Tibial artery (tissue), 4 donors: ENCODE data around the gene TLN1.

Experiments used
- DNase-seq, 2 donors: peaks; one replicate each; pipeline ENCODE4 v3.0.0-alpha.2; 2019
- H3K27ac ChIP-seq, 2 donors: fragments of 200-600 bp; sonication (generic) in 1 of 2; 1 replicate in 1 of 2; 2 replicates in 1 of 2; pipeline ENCODE4 v1.5.1; 2018 to 2019; ENCODE audit warnings: mild to moderate bottlenecking in 1 of 2
- H3K27me3 ChIP-seq, 2 donors: fragments of 200-600 bp; sonication (generic) in 1 of 2; one replicate each; pipeline versions ENCODE4 v1.5.1 to v1.6.0; 2016 to 2019
- H3K36me3 ChIP-seq, 3 donors: fragments of 200-600 bp; sonication (generic) in 2 of 3; one replicate each; pipeline ENCODE4 v1.5.1; 2016 to 2019; ENCODE audit warnings: mild to moderate bottlenecking in 2 of 3
- H3K4me1 ChIP-seq, 4 donors: fragments of 200-600 bp; sonication (generic) in 2 of 4; 1 replicate in 3 of 4; 2 replicates in 1 of 4; pipeline ENCODE4 v1.5.1; 2016 to 2019
- H3K4me3 ChIP-seq, 2 donors: fragments of 200-600 bp; sonication (generic) in 1 of 2; 1 replicate in 1 of 2; 2 replicates in 1 of 2; pipeline ENCODE4 v1.5.1; 2018 to 2019; ENCODE audit warnings: mild to moderate bottlenecking in 2 of 2
- H3K9me3 ChIP-seq, 3 donors: fragments of 200-600 bp; sonication (generic) in 1 of 3; one replicate each; pipeline ENCODE4 v1.5.1; 2016 to 2019
- intact Hi-C: fragments of 100-400 bp; cut with DNase I; formaldehyde crosslinking; loops from one replicate; pipeline ENCODE4 v1.15.0; 2023; ENCODE audit warnings: low total_unique reads
- TF ChIP-seq, protein P1 (sequence below), 2 experiments: fragments of 200-600 bp in 1 of 2; fragments of 450-650 bp in 1 of 2; IDR thresholded peaks; one replicate each; pipeline ENCODE4 v1.5.1; 2017 to 2019; ENCODE audit warnings: antibody characterized with exemption in 2 of 2, mild to moderate bottlenecking in 1 of 2, moderate library complexity in 1 of 2

Gene TLN1

DNA sequence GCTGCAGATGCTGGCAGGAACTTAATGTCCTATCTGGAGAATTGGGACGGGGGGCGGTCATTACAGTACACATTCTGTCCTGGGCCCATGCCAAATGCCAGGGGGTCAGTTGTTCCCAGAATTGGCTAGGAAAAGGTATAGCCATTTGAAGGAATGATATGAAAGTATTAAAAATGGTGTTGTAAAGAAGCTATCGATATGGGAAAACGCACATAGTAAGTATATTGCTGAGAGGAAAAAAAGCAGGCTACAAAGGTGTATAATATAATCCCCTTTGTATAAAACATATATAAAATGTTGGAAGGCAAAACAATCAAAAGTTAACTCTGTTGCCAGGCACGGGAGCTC, 66.5 kb downstream of the TLN1 start:
- Histone ChIP-seq H3K9me3 (no peaks in the 10 kb centered on the region), H3K36me3 (peaks cover 6 to 21% (median 15%) of the 10 kb centered on the region in 3 donors), H3K4me1 (peaks cover 0 to 53% (median 24%) of the 10 kb centered on the region in 4 donors), H3K4me3 (peak overlapping the region; percentile 48 to 58), H3K27ac (peak overlapping the region; percentile 99 to 100), H3K27me3 (no peaks in the 10 kb centered on the region)
- TF ChIP-seq, protein P1, sequence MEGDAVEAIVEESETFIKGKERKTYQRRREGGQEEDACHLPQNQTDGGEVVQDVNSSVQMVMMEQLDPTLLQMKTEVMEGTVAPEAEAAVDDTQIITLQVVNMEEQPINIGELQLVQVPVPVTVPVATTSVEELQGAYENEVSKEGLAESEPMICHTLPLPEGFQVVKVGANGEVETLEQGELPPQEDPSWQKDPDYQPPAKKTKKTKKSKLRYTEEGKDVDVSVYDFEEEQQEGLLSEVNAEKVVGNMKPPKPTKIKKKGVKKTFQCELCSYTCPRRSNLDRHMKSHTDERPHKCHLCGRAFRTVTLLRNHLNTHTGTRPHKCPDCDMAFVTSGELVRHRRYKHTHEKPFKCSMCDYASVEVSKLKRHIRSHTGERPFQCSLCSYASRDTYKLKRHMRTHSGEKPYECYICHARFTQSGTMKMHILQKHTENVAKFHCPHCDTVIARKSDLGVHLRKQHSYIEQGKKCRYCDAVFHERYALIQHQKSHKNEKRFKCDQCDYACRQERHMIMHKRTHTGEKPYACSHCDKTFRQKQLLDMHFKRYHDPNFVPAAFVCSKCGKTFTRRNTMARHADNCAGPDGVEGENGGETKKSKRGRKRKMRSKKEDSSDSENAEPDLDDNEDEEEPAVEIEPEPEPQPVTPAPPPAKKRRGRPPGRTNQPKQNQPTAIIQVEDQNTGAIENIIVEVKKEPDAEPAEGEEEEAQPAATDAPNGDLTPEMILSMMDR (IDR thresholded peaks at IDR 0.05) = no peak
- intact Hi-C loops = no loop called here
- DNase-seq = no peak

DNA sequence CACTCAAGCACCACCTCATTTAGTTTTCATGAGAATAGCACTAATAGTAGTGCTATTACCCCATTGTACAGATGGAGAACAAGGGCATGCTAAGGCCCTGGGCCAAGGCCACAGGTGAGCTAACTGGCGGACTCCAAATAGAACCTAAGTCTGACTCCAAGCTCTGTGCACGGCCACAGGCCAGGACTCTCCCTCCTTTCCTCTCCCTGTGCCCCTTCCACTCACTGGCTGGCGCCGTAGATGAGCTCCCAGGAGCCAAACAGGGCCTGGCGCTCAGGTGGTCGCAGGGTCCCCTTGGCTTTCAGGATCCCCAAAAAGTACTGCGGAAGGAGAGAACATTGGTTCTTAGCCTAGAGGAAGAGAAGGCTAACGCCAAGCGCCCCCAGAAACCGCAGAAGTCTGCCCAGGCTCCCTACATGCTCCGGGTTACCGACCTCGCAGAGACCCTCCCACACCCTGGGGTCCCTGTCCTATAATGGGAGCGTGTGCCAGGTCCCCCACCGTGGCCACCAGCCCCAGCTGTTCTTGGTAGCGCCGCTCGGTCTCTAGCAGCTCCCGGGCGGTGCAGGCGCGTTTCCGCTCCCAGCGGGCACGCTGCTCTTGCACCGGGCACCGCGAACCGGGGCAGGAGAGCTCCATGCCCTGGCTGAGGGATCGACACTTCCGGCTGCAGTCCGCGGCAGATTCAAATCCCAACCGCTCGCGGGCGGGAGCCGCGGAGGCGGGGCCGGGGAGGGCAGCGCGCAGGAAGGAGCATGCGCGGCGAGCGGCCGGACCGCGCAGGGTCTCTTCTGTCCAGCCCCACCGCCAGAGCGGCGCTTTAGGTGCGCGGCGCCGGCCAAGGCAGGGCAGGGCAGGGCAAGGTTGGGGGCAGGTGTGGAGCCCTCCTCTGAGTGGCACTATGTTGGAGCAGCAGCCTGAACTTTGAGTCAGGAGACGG, 67.2 kb downstream of the TLN1 start, which contains the start of gene ARHGEF39:
Gene ARHGEF39 (minus strand): TSS at position 665 of the 940 bp plus-strand sequence. CDS start 26 bp downstream, at position 639.
- intact Hi-C loops = loop anchor here (5.0 kb wide), 1 partner anchor 32 kb away; no protein-coding TSS in a partner anchor
- no peaks in the 10 kb centered on the region for H3K9me3 ChIP-seq
- peaks cover 0 to 59% (median 31%) of the 10 kb centered on the region in 4 donors for H3K4me1 ChIP-seq

DNA sequence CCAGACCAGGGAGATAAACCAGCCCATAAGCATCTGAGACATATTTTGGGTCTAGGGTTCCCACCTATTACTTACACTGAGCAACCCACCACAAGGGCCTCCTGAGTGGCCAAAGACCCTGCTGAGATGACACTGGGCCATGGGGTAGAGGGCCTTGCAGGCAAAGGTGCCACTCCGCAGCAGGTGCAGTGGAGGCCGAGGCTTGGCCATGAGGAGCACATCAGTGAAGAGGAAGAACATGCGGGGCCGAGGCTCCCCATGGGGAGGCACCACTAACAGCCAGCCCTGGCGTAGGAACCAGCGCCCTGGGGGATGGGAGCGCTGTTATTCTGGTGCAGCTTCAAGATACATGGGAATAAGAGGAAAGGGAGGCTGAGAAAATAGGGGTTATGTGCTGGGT, 69.6 kb downstream of the TLN1 start:
- H3K4me3 ChIP-seq = no peak overlapping the region
- TF ChIP-seq, protein P1 (IDR thresholded peaks at IDR 0.05) = no peak
- H3K4me1 ChIP-seq = peaks cover 0 to 62% (median 32%) of the 10 kb centered on the region in 4 donors
- no peaks in the 10 kb centered on the region for H3K9me3 ChIP-seq
- no peak for DNase-seq
- no peaks in the 10 kb centered on the region for H3K27me3 ChIP-seq
- peak overlapping the region; percentile 99 to 100 for H3K27ac ChIP-seq
- H3K36me3 ChIP-seq = peaks cover 15 to 35% (median 21%) of the 10 kb centered on the region in 3 donors
- intact Hi-C loops = loop anchor here (5.0 kb wide), 1 partner anchor 35 kb away; no protein-coding TSS in a partner anchor

More for the DNA sequence above, 67.2 kb downstream of the TLN1 start, which contains the start of gene ARHGEF39:
- Histone ChIP-seq H3K27ac (peak within 1 kb of the TSS; percentile 99 to 100), H3K4me3 (peak within 1 kb of the TSS; percentile 48 to 58), H3K36me3 (peaks cover 13 to 28% (median 21%) of the 10 kb centered on the region in 3 donors), H3K27me3 (no peaks in the 10 kb centered on the region)
- peak; percentile 66 to 93 for DNase-seq
- TF ChIP-seq, protein P1 (IDR thresholded peaks at IDR 0.05) = no peak

DNA sequence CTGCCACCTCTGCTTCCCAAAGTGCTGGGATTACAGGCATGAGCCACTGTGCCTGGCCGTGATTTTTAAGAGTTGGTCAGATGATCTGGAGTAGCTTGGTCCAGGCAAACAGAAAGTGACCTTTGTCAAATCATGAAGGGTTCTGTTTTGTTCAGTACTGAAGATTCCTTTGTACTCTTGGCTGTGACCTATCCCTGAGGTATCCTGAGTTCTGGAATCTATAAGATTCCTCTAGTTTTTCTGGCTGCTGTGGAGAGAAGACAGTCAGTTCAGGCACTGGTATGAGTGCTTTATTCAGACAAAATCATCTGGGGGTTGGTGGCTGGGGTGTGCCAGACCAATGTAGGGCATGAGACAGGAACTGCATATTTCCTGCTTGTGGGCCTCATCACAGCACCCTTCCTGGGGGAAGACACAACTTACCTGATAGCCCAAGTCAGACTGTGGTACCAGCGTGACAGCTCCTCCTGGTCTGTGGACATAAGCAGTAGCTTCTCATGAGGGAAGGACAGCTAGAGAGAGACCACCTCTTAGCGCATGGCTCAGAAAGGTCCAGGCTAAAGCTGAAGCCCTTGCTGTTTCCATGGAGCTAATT, 70.1 kb downstream of the TLN1 start:
- intact Hi-C loops = loop anchor here (5.0 kb wide), 1 partner anchor 35 kb away; no protein-coding TSS in a partner anchor
- TF ChIP-seq, protein P1 (IDR thresholded peaks at IDR 0.05) = no peak
- peaks cover 0 to 67% (median 32%) of the 10 kb centered on the region in 4 donors for H3K4me1 ChIP-seq
- peaks cover 15 to 35% (median 21%) of the 10 kb centered on the region in 3 donors for H3K36me3 ChIP-seq
- H3K9me3 ChIP-seq = no peaks in the 10 kb centered on the region
- DNase-seq = no peak
- H3K4me3 ChIP-seq = peak overlapping the region in 1 of 2 donors; percentile 99
- no peaks in the 10 kb centered on the region for H3K27me3 ChIP-seq
- H3K27ac ChIP-seq = peak overlapping the region; percentile 99 to 100

DNA sequence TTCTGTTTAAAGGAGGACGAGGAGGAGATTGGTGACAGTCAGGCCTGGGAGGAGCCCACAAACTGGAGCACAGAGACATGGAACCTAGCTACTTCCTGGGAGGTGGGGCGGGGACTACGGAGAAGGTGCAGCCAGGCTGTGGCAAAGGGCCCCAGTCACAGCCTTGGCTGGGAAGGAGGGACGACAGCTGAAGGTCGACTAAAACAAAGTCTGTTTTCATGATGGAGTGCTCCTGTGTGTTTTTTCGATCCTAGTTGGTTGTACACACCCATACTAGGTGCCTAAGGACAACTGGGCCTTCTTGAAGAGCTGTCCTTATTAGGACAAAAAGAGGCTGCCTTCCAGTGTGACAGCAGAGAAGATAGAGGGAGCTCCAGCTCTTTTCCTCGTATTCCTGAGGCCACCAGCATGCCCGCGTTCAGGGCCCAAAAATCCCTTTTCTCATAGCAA, 71.0 kb downstream of the TLN1 start:
- H3K4me1 ChIP-seq = peaks cover 0 to 70% (median 32%) of the 10 kb centered on the region in 4 donors
- peak overlapping the region; percentile 87 to 99 for H3K4me3 ChIP-seq

More for the DNA sequence above, 71.0 kb downstream of the TLN1 start:
- DNase-seq = peak; percentile 34 to 74
- peak overlapping the region; percentile 99 to 100 for H3K27ac ChIP-seq
- peaks cover 15 to 35% (median 21%) of the 10 kb centered on the region in 3 donors for H3K36me3 ChIP-seq
- TF ChIP-seq, protein P1 (IDR thresholded peaks at IDR 0.05) = peak in 1 of 2 experiments; percentile 67
- no peaks in the 10 kb centered on the region for H3K27me3 ChIP-seq
- H3K9me3 ChIP-seq = no peaks in the 10 kb centered on the region
- intact Hi-C loops = loop anchor here (5.0 kb wide), 1 partner anchor 36 kb away; no protein-coding TSS in a partner anchor
